Measurements from ENCODE around the gene ZNF528. TPM values are rescaled to one million over a fixed set of nuclear protein-coding genes. Genes with fewer than 3 reads are reported as not detected.

ZNF528 gene
- polyA plus RNA-seq, 1 donor: 36.5 TPM

GRCh38 chr19:52428937-52429336 lies 31.3 kb downstream of the ZNF528 start, which contains the start of gene ZNF534:
Gene ZNF534, plus strand, starts transcription at chr19:52429148. Its CDS starts 2,327 bp downstream, at chr19:52431475.
- no peak for DNase-seq
- Histone ChIP-seq H3K4me3 (ENCODE audit: low read length) (no peak within 1 kb of the TSS), H3K4me1 (ENCODE audit: control insufficient read depth, insufficient read depth, low read length) (no peaks in the 10 kb centered on the region), H3K27ac (ENCODE audit: low read length) (no peak within 1 kb of the TSS), H3K9me3 (ENCODE audit: control insufficient read depth, low read depth, low read length) (peaks cover 28% of the 10 kb centered on the region), H3K36me3 (ENCODE audit: control insufficient read depth, insufficient read depth, low read length) (no peaks in the 10 kb centered on the region), H3K27me3 (ENCODE audit: control insufficient read depth, insufficient read depth, low read length) (no peaks in the 10 kb centered on the region)
- WGBS (ENCODE audit: insufficient coverage, low lambda C conversion rate): 80% methylated on average over 1 of the region's 27 CpGs

- H3K4me1 ChIP-seq (ENCODE audit: control insufficient read depth, insufficient read depth, low read length): no peaks in the 10 kb centered on the region
- no peaks in the 10 kb centered on the region for H3K36me3 ChIP-seq (ENCODE audit: control insufficient read depth, insufficient read depth, low read length)
- H3K4me3 ChIP-seq (ENCODE audit: low read length): no peak overlapping the region
- DNase-seq: no peak
- WGBS (ENCODE audit: insufficient coverage, low lambda C conversion rate): no CpG with 5 or more reads among the region's 3 CpGs
- H3K27me3 ChIP-seq (ENCODE audit: control insufficient read depth, insufficient read depth, low read length): no peaks in the 10 kb centered on the region
- H3K9me3 ChIP-seq (ENCODE audit: control insufficient read depth, low read depth, low read length): no peaks in the 10 kb centered on the region
- H3K27ac ChIP-seq (ENCODE audit: low read length): no peak overlapping the region
Observed at GRCh38 chr19:52442179-52442578, 44.5 kb downstream of the ZNF528 start.

GRCh38 chr19:52444506-52444905 lies 46.9 kb downstream of the ZNF528 start:
- no peaks in the 10 kb centered on the region for H3K4me1 ChIP-seq (ENCODE audit: control insufficient read depth, insufficient read depth, low read length)
- DNase-seq: no peak
- no peaks in the 10 kb centered on the region for H3K36me3 ChIP-seq (ENCODE audit: control insufficient read depth, insufficient read depth, low read length)
- no CpG with 5 or more reads among the region's 2 CpGs for WGBS (ENCODE audit: insufficient coverage, low lambda C conversion rate)
- no peaks in the 10 kb centered on the region for H3K27me3 ChIP-seq (ENCODE audit: control insufficient read depth, insufficient read depth, low read length)
- no peak overlapping the region for H3K27ac ChIP-seq (ENCODE audit: low read length)
- no peak overlapping the region for H3K4me3 ChIP-seq (ENCODE audit: low read length)
- no peaks in the 10 kb centered on the region for H3K9me3 ChIP-seq (ENCODE audit: control insufficient read depth, low read depth, low read length)

- no peak for DNase-seq
- peaks cover under 1% of the 10 kb centered on the region for H3K36me3 ChIP-seq (ENCODE audit: control insufficient read depth, insufficient read depth, low read length)
- no peak overlapping the region for H3K4me3 ChIP-seq (ENCODE audit: low read length)
- H3K27me3 ChIP-seq (ENCODE audit: control insufficient read depth, insufficient read depth, low read length): peaks cover 3% of the 10 kb centered on the region
- H3K4me1 ChIP-seq (ENCODE audit: control insufficient read depth, insufficient read depth, low read length): no peaks in the 10 kb centered on the region
- WGBS (ENCODE audit: insufficient coverage, low lambda C conversion rate): no CpG with 5 or more reads among the region's 41 CpGs
- peaks cover 38% of the 10 kb centered on the region for H3K9me3 ChIP-seq (ENCODE audit: control insufficient read depth, low read depth, low read length)
- H3K27ac ChIP-seq (ENCODE audit: low read length): no peak overlapping the region
Observed at GRCh38 chr19:52451241-52451640, 53.6 kb downstream of the ZNF528 start.

GRCh38 chr19:52453324-52454094 lies 55.9 kb downstream of the ZNF528 start, which contains the start of gene ZNF578:
Gene ZNF578, plus strand, starts transcription at chr19:52453553. Its CDS starts 48,293 bp downstream, at chr19:52501846.
- Histone ChIP-seq H3K4me3 (ENCODE audit: low read length) (peak within 1 kb of the TSS; percentile 53), H3K27ac (ENCODE audit: low read length) (no peak within 1 kb of the TSS), H3K4me1 (ENCODE audit: control insufficient read depth, insufficient read depth, low read length) (no peaks in the 10 kb centered on the region), H3K36me3 (ENCODE audit: control insufficient read depth, insufficient read depth, low read length) (peaks cover 17% of the 10 kb centered on the region), H3K9me3 (ENCODE audit: control insufficient read depth, low read depth, low read length) (peaks cover 38% of the 10 kb centered on the region), H3K27me3 (ENCODE audit: control insufficient read depth, insufficient read depth, low read length) (peaks cover 3% of the 10 kb centered on the region)
- peak; percentile 83 to 87 for DNase-seq
- WGBS (ENCODE audit: insufficient coverage, low lambda C conversion rate): no CpG with 5 or more reads among the region's 48 CpGs

- no CpG with 5 or more reads among the region's 14 CpGs for WGBS (ENCODE audit: insufficient coverage, low lambda C conversion rate)
- DNase-seq: no peak
- no peak overlapping the region for H3K27ac ChIP-seq (ENCODE audit: low read length)
Observed at GRCh38 chr19:52464798-52465470, 67.3 kb downstream of the ZNF528 start.

More at GRCh38 chr19:52464798-52465470, 67.3 kb downstream of the ZNF528 start:
- H3K4me1 ChIP-seq (ENCODE audit: control insufficient read depth, insufficient read depth, low read length): no peaks in the 10 kb centered on the region
- no peaks in the 10 kb centered on the region for H3K36me3 ChIP-seq (ENCODE audit: control insufficient read depth, insufficient read depth, low read length)
- no peaks in the 10 kb centered on the region for H3K27me3 ChIP-seq (ENCODE audit: control insufficient read depth, insufficient read depth, low read length)
- H3K9me3 ChIP-seq (ENCODE audit: control insufficient read depth, low read depth, low read length): peaks cover 33% of the 10 kb centered on the region
- no peak overlapping the region for H3K4me3 ChIP-seq (ENCODE audit: low read length)

Other genes with a start within 250 kb of the ZNF528 start
- gene ZNF836, start 226.2 kb upstream of the ZNF528 start, polyA plus RNA-seq: 11.6 TPM
- 223 TPM for gene PPP2R1A, start 207.8 kb upstream of the ZNF528 start, polyA plus RNA-seq
- gene ZNF766, start 128.3 kb upstream of the ZNF528 start, polyA plus RNA-seq: 12.3 TPM
- gene ZNF480, start 100.7 kb upstream of the ZNF528 start, polyA plus RNA-seq: 11.6 TPM
- gene ZNF610, start 61.6 kb upstream of the ZNF528 start, polyA plus RNA-seq: 6.4 TPM
- gene ZNF880, start 27.9 kb upstream of the ZNF528 start, polyA plus RNA-seq: 17.5 TPM
- 0.40 TPM for gene ZNF534, start 31.3 kb downstream of the ZNF528 start, polyA plus RNA-seq
- gene ZNF578, start 55.7 kb downstream of the ZNF528 start, polyA plus RNA-seq: 2.6 TPM
- gene ZNF808, start 129.8 kb downstream of the ZNF528 start, polyA plus RNA-seq: 14.8 TPM
- 16.7 TPM for gene ZNF701, start 172.4 kb downstream of the ZNF528 start, polyA plus RNA-seq
- gene ZNF83, start 240.5 kb downstream of the ZNF528 start, polyA plus RNA-seq: 90.2 TPM

All from large intestine (tissue), 3 donors.